T47D (cell line): Measurements from ENCODE around the gene FBXO47.

ENCODE experiments used
- DNase-seq, 2 experiments: peaks; one replicate each; pipeline versions ENCODE4 v3.0.0 to v3.0.0-alpha.2; 2011 to 2012; ENCODE audit warnings: low read depth in 1 of 2, low spot score in 1 of 2
- JUND ChIP-seq: IDR thresholded peaks from 2 replicates; pipeline ENCODE4 v1.6.1; 2012; ENCODE audit warnings: low read depth
- in situ Hi-C: cut with HindIII; loops from 2 replicates; pipeline ENCODE4 v1.10.0; 2016; ENCODE audit warnings: low sequenced_read_pairs, low pct_unique_long_range_greater_than_20kb

The FBXO47 gene

GRCh38 chr17:38967290-38967738, at the start of gene FBXO47:
Gene FBXO47 (minus strand): TSS chr17:38967403. CDS start chr17:38963025, 4,378 bp downstream.
- peak; percentile 58 to 99 for DNase-seq
- in situ Hi-C loops = no loop called here
- TF ChIP-seq JUND = no peak

DNA sequence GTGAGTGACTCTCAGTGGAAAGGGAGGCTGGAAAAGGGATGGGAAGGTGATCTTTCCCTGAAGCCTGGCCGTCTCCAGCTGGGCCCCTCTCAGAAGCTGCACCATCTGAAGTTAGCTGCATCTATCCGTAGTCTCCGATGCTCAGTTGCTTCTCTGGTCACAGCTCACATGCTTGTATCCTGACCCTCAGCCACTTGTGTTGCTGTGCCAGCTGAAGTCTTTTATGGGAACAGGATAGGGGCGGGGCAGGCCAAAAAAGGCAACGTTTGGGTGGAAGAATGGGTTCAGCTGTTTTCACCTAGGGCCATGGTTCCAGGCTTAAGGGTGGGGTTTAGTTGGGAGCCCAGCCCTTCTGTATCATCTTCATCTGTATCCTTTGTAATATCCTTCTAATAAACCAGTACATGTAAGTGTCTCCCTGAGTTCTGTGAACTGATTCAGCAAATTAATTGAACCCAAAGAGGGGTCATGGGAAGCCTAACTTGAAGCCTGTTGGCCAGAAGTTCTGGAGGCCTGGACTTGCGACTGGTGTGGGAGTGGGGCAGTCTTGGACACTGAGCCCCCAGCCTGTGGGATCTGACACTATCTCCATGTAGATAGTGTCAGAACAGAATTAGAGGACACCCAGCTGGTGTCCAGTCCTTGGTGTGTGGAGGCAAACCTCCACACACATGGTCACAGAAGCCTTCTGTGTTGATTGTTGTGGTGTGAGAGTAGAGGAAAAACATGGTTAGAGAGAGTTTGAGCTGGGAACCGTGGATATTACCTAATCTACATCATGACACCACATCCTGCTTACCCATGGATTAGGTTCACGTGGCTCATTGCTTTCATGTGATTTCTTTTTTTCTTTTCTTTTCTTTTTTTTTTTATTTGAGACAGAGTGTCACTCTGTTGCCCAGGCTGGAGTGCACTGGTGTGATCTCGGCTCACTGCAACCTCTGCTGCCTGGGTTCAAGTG, 49.3 kb upstream of the FBXO47 start:
- in situ Hi-C loops = no loop called here
- TF ChIP-seq JUND = no peak

DNA sequence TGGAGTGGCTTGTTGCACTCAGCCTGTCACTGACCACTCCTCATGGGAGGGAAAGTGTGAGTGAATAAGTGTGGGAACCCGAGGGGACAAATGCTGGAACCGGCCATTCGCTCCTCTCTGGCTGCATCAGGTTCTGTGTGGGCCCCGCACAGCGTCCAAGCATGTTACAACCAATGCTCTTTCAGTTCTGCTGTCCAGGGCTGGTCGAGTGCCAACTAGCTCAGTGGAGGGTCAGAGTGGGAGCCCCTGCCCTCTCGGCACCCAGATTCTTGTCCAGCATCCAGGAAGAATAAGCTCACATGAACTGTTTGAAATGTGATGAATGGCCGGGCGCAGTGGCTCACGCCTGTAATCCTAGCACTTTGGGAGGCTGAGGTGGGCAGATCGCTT, 48.3 kb upstream of the FBXO47 start:
- no peak for TF ChIP-seq JUND
- in situ Hi-C loops = no loop called here
- DNase-seq = no peak

More for the DNA sequence above, 49.3 kb upstream of the FBXO47 start:
- DNase-seq = no peak

DNA sequence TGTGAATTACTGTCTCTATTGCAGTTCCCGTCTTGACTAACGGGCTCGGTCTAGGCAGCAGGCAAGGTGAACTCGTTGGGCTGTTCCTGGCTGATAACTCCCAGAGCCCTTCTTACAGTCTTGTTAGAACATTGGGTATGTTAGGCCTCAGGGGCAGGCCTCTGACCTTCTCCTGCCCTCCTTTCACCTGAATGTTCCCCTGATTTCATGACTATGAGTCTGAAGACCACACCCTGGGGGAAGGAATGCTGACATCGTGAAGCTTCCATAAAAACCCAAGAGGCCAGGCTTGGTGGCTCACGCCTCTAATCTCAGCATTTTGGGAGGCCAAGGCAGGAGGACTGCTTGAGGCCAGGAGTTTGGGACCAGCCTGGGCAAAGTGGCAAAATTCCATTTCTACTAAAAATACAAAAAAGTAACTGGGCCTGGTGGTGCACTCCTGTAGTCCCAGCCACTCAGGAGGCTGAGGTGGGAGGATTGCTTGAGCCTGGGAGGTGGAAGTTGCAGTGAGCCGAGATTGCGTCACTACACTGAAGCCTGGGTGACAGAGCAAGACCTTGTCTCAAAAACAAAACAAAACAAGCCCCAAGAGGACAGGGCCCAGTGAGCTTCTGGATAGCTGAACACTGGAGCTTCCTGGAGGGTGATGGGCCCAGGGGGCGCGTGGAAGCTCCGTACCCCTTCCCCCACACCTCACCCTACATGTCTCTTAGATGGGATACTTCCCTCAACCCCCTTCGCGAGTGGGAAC, 47.8 kb upstream of the FBXO47 start:
- in situ Hi-C loops = no loop called here
- TF ChIP-seq JUND = no peak

GRCh38 chr17:39014044-39014794, 47.0 kb upstream of the FBXO47 start:
- no peak for DNase-seq
- in situ Hi-C loops = no loop called here
- no peak for TF ChIP-seq JUND

More for the DNA sequence above, 47.8 kb upstream of the FBXO47 start:
- DNase-seq = no peak

DNA sequence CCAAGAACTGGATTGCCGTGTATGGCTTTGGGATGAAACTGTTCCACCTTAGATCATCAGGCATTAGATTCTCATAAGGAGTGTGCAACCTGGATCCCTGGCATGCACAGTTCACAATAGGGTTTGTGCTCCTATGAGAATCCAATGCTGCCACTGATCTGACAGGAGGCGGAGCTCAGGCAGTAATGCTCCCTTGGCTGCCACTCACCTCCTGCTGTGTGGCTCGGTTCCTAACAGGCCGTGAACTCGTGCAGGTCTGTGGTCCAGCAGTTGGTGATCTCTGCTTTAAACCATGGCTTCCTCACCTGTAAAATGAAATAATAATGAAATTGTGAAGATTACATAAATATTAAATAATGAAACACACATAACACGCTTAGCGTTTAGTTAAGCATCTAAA, 45.5 kb upstream of the FBXO47 start:
- DNase-seq = no peak
- no peak for TF ChIP-seq JUND
- in situ Hi-C loops = no loop called here

- no peak for TF ChIP-seq JUND
- in situ Hi-C loops = no loop called here
- DNase-seq = peak in 1 of 2 experiments; percentile 34
These were observed 44.8 kb upstream of the FBXO47 start for GRCh38 chr17:39011907-39012468.

DNA sequence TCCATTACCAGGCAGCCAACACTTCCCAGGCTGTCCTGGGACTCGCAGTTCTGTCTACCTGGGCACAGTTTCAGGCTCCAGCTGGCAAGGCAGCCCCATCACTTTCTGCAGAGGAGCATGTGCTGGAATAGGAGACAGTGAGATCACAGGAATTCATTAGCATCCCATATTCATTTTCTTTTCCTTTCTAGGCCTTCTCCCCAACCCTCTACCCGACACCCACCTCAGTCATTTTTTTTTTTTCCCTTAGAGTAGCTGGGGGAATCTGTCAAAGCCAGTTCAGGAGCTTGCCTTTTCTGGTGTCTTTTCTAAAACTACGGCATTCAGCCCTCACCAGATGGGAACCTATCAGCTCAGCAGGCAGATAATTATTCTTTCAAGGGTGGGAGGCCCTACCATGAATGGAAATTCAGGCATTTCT, 42.4 kb upstream of the FBXO47 start:
- in situ Hi-C loops = no loop called here
- DNase-seq = no peak
- no peak for TF ChIP-seq JUND

DNA sequence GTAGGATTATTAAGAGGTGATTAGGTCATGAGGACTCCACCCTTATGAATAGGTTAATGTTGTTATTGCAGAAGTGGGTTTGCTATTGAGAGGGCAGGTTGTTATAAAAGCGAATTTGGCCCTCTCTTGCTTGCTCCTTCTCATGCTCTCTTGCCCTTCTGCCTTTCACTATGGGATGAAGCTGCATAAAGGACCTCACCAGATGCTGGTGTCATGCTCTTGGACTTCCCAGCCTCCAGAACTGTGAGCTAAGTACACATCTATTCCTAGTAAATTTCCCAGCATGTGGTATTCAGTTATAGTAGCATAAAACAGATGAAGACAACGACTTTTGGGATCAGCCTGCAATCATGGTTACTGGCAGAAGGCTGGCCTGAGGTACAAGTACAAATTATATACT, 41.4 kb upstream of the FBXO47 start:
- TF ChIP-seq JUND = no peak
- DNase-seq = no peak
- in situ Hi-C loops = no loop called here

DNA sequence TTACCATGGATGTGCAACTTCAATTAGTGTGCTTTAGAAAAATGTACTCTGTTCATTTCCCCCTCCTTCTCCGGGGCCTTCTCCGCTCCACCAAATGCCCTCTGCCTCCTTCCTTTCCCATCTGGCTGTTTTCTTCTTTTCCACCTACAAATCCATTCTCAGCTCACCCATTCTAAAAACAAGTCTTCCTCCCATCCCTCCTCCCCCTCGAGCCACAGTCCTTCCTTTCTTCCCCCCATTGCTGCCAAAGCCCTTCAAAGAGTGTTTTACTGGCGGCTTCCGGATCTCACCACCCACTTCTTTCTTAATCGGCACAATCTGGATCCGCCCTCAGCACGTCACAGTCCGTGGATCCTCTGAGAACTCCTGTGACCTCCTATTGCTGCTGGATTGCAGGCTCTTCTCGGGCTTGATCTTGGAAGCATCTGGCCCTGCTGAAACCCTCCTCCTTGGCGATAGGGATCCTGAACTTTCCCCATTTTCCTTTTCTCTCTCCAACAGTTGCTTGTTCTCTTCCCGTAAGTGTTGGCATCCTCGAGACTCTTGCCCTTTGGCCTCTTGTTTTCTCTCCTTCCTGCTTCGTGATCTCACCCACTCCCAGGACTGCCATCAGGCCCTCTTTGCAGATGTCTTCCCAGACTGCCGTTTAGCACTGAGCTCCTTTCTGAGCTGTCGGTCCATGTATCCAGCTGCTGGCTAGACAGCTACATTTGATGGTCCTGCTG, 36.0 kb upstream of the FBXO47 start:
- peak in 1 of 2 experiments; percentile 73 for DNase-seq
- in situ Hi-C loops = no loop called here

More for the DNA sequence above, 36.0 kb upstream of the FBXO47 start:
- no peak for TF ChIP-seq JUND
